Activated gamma-delta T cell treated with anti-CD3 and anti-CD28 coated beads, Interleukin-2, amount 50 U/mL, for 16 hours (primary cell): Measurements from ENCODE around the gene MUC13.

ENCODE experiments used
- DNase-seq: peaks from one replicate; pipeline ENCODE4 v3.0.0-alpha.2; 2020; ENCODE audit warnings: low read depth

MUC13 gene

DNA sequence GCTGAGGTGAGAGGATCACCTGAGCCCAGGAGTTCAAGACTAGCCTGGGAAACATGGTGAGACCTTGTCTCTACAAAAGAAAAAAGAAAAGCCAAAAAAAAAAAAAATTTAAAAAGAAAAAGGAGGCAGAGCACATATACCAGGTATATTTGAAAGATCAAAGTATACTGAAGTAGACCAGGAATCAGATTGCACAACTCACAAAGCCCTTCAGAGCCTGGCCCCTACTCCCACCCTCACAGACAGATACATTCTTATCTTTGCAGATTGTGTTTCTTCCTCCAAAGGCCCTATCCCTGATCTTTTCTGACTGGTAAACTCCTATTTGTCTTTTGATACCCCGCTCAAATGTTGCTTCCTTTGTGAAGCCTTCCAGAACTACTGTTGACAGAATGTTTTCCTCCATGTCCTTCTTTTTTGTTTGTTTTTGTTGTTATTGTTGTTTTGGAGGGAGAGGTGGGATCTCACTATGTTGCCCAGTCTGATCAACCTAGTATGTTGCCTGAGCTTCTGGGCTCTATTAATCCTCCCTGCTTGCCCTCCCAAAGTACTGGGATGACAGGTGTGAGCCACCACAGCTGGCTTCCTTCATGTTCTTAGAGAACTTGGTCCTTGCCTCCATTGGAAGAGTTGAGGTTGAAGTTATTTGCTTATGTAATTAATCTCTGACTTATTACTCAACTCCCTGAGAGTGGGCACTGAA, 37.6 kb downstream of the MUC13 start:
- no peak for DNase-seq

- no peak for DNase-seq
Measured at GRCh38 chr3:124895756-124896155, 38.8 kb downstream of the MUC13 start.

DNA sequence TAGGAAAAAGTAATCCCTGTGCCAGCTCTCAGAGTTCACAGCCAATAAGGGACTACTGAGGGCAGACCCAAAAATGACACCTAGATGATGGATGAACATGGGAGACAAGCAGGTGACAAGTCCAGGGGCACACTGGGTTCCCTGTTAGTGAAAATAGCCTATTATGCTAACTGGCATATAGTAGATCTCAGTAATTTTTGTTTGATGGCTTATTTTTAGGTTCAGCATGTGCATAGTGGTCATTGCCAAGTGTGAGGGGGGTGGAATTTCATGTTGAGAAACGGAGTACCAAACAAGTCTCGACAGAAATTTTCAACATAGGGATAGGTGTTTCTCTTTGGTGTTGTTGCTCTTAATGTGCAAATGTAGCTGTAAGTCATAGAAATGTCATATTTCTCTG, 41.0 kb downstream of the MUC13 start:
- DNase-seq = no peak

- no peak for DNase-seq
Measured at GRCh38 chr3:124890573-124891190, 43.9 kb downstream of the MUC13 start.

DNA sequence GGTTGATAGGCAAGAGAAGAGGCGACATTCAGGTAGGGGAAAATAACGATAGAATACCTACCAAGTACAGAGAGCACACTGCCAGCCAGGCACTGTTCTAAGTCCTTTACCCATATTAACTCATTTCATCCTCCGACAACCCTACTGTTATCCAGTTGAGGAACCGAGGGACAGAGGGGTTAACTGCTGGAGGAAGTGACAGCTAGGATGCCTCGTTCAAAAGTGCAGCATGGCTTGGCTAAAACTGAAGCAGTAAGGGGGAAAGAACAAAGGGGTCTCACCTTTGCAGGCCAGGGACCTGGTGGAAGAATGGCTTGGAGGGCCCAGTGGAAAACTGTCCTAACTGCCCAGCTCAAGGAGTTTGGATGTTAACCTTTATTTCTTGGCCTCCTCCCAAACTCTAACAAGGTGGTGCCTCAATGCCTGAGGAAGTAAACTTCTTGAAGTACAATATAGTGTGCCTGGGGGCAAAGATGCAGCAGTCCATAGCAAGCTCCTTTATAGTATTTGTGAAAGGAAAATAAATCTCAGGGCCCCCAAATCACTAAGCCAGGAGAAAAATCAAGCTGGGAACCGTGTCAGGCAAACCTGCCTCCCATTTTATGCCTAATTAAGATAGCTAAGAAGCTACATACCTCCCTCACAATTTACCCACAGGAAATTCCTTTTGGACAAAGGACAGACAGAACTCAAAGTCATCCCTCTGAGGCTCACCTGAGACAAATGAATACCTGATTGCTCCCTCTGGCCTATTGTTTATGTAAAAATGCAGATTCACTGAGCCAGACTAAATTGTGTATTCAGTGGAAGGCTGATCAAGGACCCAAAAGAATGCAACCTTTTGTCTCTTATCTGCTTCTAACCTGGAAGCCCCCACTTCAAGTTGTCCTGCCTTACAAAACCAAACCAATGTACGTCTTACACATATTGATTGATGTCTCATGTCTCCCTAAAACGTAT, 45.8 kb downstream of the MUC13 start:
- DNase-seq = no peak

GRCh38 chr3:124887932-124888298, 46.6 kb downstream of the MUC13 start:
- no peak for DNase-seq

- no peak for DNase-seq
Measured at GRCh38 chr3:124887177-124887931, 47.2 kb downstream of the MUC13 start, which contains the start of gene ITGB5. TSS of gene ITGB5 (minus strand) at chr3:124887365. CDS start at chr3:124887000, 365 bp downstream.

- no peak for DNase-seq
Measured at GRCh38 chr3:124886168-124887056, 48.1 kb downstream of the MUC13 start.

DNA sequence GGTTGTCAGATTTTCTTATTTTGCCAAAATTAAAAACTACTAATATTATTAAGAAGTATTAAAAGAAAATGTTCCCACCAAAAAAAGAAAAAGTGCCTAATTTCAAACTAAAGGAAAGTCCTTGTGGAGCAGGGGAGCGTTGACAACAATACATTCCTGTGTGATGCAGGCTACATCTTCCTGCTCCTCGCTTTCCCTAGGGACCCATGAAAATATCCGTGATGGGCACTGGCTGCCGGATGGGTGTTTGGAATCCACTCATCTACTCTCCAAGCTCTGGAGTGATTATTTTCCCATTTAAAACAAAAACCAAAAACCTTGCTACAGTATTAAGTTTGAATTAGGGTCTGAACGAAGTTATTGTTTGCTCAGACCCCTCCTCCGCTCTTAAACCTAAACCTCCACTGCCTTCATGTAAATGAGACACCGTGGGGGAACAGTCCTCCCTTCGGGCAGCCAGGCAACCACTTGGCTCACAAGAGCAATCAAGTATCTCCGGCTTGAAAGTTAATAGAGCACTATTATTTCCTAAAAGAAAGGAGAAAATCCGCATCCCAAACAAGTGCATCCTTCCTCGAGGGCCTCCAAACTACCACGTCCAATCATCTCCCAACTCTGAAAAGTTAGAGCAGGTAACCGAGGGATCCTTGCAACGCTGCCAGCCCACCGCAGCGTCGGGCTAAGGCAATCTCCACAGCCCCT, 48.9 kb downstream of the MUC13 start:
- no peak for DNase-seq

GRCh38 chr3:124884474-124885101, 50.0 kb downstream of the MUC13 start:
- no peak for DNase-seq

GRCh38 chr3:124883766-124884473, 50.6 kb downstream of the MUC13 start:
- DNase-seq = no peak

GRCh38 chr3:124882816-124883747, 51.5 kb downstream of the MUC13 start:
- DNase-seq = no peak

DNA sequence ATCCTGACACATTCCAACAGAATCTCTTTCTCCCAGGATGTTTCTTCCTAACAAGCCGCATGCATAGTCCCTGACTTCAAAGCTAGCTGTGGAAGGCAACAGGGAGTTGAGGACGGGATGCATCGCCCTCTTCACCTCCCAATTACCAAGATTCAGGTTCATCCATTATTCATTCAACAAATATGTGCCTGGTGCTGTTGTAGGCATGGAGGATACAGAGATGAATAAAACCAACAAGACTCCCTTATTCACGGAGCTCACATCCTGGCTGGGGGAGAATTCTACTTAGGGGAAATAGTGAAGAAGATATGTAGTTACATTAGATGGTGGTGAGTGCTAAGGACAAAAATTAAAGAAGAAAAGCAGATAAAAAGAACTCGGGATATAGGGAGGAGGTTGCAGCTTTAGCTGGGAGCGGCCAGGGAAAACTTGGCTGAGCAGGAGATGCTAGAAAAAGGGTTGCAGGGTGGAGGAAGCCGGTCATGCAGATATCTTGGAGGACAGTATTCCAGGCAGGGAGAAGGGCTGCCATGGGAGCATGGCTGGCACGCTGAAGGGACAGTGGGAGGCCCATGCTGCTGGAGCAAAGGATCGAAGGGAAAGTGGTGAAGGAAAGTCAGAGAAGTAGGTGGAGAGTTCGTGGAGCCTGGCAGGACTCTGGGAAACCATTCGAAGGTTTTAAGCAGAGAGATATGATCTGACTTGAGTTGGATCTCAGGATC, 52.4 kb downstream of the MUC13 start:
- no peak for DNase-seq

- DNase-seq = no peak
Measured at GRCh38 chr3:124879337-124879680, 55.2 kb downstream of the MUC13 start.

- no peak for DNase-seq
Measured at GRCh38 chr3:124878561-124879336, 55.8 kb downstream of the MUC13 start.

DNA sequence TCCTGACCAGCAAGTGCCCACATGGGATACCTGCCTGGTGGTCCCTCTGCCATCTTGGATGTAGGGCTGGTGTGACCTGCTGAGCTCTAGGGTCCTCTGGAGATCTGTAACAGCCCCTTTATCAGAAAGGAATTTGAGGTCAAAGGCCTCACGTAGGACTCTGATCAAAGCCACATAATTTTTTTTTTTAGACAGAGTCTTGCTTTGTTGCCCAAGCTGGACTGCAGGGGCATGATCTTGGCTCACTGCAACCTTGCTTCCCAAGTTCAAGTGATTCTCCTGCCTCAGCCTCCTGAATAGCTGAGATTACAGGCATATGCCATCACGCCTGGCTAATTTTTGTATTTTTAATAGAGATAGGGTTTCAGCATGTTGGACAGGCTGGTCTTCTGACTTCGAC, 56.9 kb downstream of the MUC13 start:
- DNase-seq = no peak

- DNase-seq = no peak
Measured at GRCh38 chr3:124876401-124876878, 58.1 kb downstream of the MUC13 start.
